Activated T-helper 2 cell treated with anti-CD3 and anti-CD28 coated beads, Interferon-gamma antibody, Interleukin-2, Interleukin-4, amounts not matched to agents 10 μg/mL and 5 μg/mL and 100 μg/mL, durations not matched to agents 14 hours and 24 hours and 36 hours (primary cell): ENCODE results near the gene CNBD2. TPM values are rescaled to one million over a fixed set of nuclear protein-coding genes. Genes with fewer than 3 reads are reported as not detected.
"Not testable (repeated sequence)": the region's sequence is repeated elsewhere in the genome, so short reads cannot be mapped to it uniquely, and the experiment has no call there.

Source experiments
- DNase-seq: peaks from one replicate; pipeline ENCODE4 v3.0.0; 2021; ENCODE audit warnings: low spot score
- H3K27ac Mint-ChIP-seq: one replicate; pipeline ENCODE4 v1.8.0; 2021; ENCODE audit warnings: mixed read lengths
- H3K27me3 Mint-ChIP-seq: one replicate; pipeline ENCODE4 v1.8.0; 2021; ENCODE audit warnings: low read depth, mixed read lengths
- H3K36me3 Mint-ChIP-seq: one replicate; pipeline ENCODE4 v1.8.0; 2021; ENCODE audit warnings: low read depth, mixed read lengths
- H3K4me1 Mint-ChIP-seq: one replicate; pipeline ENCODE4 v1.8.0; 2021; ENCODE audit warnings: low read depth, mixed read lengths
- H3K4me3 Mint-ChIP-seq: one replicate; pipeline ENCODE4 v1.8.0; 2021; ENCODE audit warnings: low read depth, mild to moderate bottlenecking, moderate library complexity, mixed read lengths
- H3K9me3 Mint-ChIP-seq: one replicate; pipeline ENCODE4 v1.8.0; 2021; ENCODE audit warnings: mixed read lengths
- intact Hi-C: fragments of 100-400 bp; cut with micrococcal nuclease; formaldehyde crosslinking; loops from one replicate; pipeline ENCODE4 v1.15.1; 2023
- total RNA-seq: library from RNA; stranded (reverse); gene quantifications from 2 replicates; pipeline ENCODE4 v1.2.3, GENCODE V29; 2022

Gene CNBD2
- total RNA-seq, 1 donor from 2014 or later = 3.6 TPM

GRCh38 chr20:35953387-35954199 is 14.8 kb upstream of the CNBD2 start:
- peaks cover 13% of the 10 kb centered on the region for H3K4me1 Mint-ChIP-seq
- intact Hi-C loops = loop anchor here (1.0 to 5.0 kb wide), 7 partner anchors 109 to 861 kb away; partner anchors contain the start of genes PHF20, RBM39, SPAG4 and TRPC4AP
- DNase-seq = peak; percentile 73
- peaks cover 22% of the 10 kb centered on the region for H3K36me3 Mint-ChIP-seq
- no peaks in the 10 kb centered on the region for H3K27me3 Mint-ChIP-seq
- peak overlapping the region; percentile 100 for H3K4me3 Mint-ChIP-seq
- H3K9me3 Mint-ChIP-seq = peaks cover under 1% of the 10 kb centered on the region
- H3K27ac Mint-ChIP-seq = peak overlapping the region; percentile 100

- H3K27me3 Mint-ChIP-seq = no peaks in the 10 kb centered on the region
Observed at GRCh38 chr20:35954200-35954906, 14.0 kb upstream of the CNBD2 start, which contains the start of gene SCAND1. SCAND1 (minus strand) TSS chr20:35954502; CDS start chr20:35954284, 218 bp downstream.

DNA sequence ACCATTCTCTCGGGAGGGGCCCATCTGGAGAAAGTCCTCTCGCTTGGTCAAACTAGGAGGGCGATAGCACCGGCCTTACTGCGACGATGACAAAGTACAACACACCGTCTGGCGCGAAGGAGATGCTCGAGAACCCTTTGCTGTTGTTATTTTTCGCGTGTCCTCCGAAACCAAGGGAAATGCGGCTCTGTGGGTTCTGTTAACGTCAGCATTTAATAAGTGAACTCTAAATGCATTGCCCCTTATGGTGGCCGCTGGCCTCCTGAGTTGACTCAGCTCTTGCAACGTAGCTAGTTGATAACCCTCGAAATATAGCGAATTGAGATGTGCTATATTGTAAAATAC is 13.5 kb upstream of the CNBD2 start:
- Mint-ChIP-seq H3K36me3 (peaks cover 14% of the 10 kb centered on the region), H3K27ac (peak overlapping the region; percentile 100), H3K4me3 (peak overlapping the region; percentile 100), H3K9me3 (peaks cover 11% of the 10 kb centered on the region), H3K4me1 (peaks cover 13% of the 10 kb centered on the region), H3K27me3 (no peaks in the 10 kb centered on the region)
- no peak for DNase-seq
- intact Hi-C loops = loop anchor here (1.0 to 5.0 kb wide), 7 partner anchors 107 to 863 kb away; partner anchors contain the start of genes PHF20, RBM39, SPAG4 and TRPC4AP

More at GRCh38 chr20:35954200-35954906, 14.0 kb upstream of the CNBD2 start, which contains the start of gene SCAND1:
- H3K9me3 Mint-ChIP-seq = peaks cover 8% of the 10 kb centered on the region
- peak; percentile 97 for DNase-seq
- peak within 1 kb of the TSS; percentile 100 for H3K27ac Mint-ChIP-seq
- H3K4me1 Mint-ChIP-seq = peaks cover 13% of the 10 kb centered on the region
- peak within 1 kb of the TSS; percentile 100 for H3K4me3 Mint-ChIP-seq
- peaks cover 17% of the 10 kb centered on the region for H3K36me3 Mint-ChIP-seq
- intact Hi-C loops = loop anchor here (1.0 to 5.0 kb wide), 7 partner anchors 108 to 862 kb away; partner anchors contain the start of genes PHF20, RBM39, SPAG4 and TRPC4AP

DNA sequence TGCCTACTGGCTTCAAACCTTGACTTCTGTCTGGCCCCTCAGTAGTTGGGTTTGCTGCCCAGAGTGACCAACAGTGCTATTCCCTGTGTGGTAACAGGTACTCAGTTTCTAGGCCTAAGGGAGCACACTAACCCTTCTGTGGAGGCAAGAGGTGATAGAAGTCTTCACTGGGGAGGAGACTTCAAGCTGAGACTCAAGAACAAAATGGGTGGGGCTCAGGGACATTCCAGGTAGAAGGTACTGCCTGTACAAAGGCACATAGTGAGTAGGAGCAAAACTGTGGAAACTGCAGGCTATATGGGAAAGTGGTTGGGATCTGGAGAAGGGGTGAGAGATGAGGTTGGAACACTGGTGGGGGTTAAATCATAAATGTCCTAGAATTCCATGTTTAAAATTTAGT is 11.8 kb upstream of the CNBD2 start:
- Mint-ChIP-seq H3K27me3 (peaks cover 7% of the 10 kb centered on the region), H3K4me3 (no peak overlapping the region), H3K36me3 (peaks cover 12% of the 10 kb centered on the region), H3K9me3 (peaks cover 11% of the 10 kb centered on the region), H3K4me1 (peaks cover 12% of the 10 kb centered on the region), H3K27ac (no peak overlapping the region)
- intact Hi-C loops = no loop called here
- no peak for DNase-seq

DNA sequence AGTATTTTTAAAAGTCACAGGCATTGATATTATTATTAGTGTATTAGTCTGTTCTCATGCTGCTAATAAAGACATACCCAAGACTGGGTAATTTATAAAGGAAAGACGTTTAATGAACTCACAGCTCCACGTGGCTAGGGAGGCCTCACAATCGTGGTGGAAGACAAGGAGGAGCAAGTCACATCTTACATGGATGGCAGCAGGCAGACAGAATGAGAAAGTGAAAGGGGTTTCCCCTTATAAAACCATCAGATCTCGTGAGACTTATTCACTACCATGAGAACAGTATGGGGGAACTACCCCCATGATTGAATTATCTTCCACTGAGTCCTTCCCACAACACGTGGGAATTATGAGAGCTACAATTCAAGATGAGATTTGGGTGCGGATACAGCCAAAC is 9.1 kb upstream of the CNBD2 start:
- H3K27me3 Mint-ChIP-seq, intact Hi-C loops, H3K36me3 Mint-ChIP-seq, DNase-seq, H3K27ac Mint-ChIP-seq, H3K4me1 Mint-ChIP-seq, H3K4me3 Mint-ChIP-seq: not testable (repeated sequence)
- peaks cover 11% of the 10 kb centered on the region for H3K9me3 Mint-ChIP-seq

- Mint-ChIP-seq H3K4me3 (no peak overlapping the region), H3K9me3 (peaks cover 8% of the 10 kb centered on the region), H3K36me3 (no peaks in the 10 kb centered on the region), H3K27me3 (peaks cover 11% of the 10 kb centered on the region), H3K27ac (no peak overlapping the region), H3K4me1 (peaks cover 4% of the 10 kb centered on the region)
- intact Hi-C loops = no loop called here
- no peak for DNase-seq
Observed at GRCh38 chr20:35963878-35964277, 4.5 kb upstream of the CNBD2 start.

- DNase-seq = no peak
- peaks cover 4% of the 10 kb centered on the region for H3K4me1 Mint-ChIP-seq
- H3K27me3 Mint-ChIP-seq = peaks cover 6% of the 10 kb centered on the region
Observed at GRCh38 chr20:35968930-35969329, 540 bp downstream of the CNBD2 start.

GRCh38 chr20:35971981-35972380 is 3.6 kb downstream of the CNBD2 start:
- intact Hi-C loops = no loop called here
- H3K9me3 Mint-ChIP-seq = no peaks in the 10 kb centered on the region
- H3K4me3 Mint-ChIP-seq = no peak overlapping the region
- H3K27me3 Mint-ChIP-seq = peaks cover 4% of the 10 kb centered on the region
- no peak for DNase-seq
- no peaks in the 10 kb centered on the region for H3K36me3 Mint-ChIP-seq
- H3K27ac Mint-ChIP-seq = no peak overlapping the region
- H3K4me1 Mint-ChIP-seq = no peaks in the 10 kb centered on the region

More at GRCh38 chr20:35968930-35969329, 540 bp downstream of the CNBD2 start:
- H3K36me3 Mint-ChIP-seq = no peaks in the 10 kb centered on the region
- no peak overlapping the region for H3K27ac Mint-ChIP-seq
- no peak overlapping the region for H3K4me3 Mint-ChIP-seq
- H3K9me3 Mint-ChIP-seq = no peaks in the 10 kb centered on the region
- intact Hi-C loops = no loop called here

DNA sequence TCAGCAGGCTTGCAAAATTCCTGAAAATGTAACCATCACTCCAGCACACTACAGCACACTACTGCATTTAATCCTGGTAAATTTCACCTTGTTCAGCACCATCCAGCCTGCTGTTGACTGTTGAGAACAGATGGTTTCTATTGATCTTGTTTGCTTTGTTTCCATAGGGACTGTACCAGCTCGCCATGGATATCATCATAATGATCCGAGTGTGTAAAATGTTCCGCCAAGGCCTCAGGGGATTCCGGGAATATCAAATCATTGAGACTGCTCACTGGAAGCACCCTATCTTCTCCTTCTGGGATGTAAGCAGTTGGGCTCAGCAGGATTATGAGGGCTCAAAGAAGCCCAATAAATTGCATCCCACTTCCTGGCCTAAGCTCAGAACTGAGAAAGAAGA is 4.1 kb downstream of the CNBD2 start:
- H3K27ac Mint-ChIP-seq = no peak overlapping the region
- H3K4me3 Mint-ChIP-seq = no peak overlapping the region
- H3K36me3 Mint-ChIP-seq = no peaks in the 10 kb centered on the region
- no peak for DNase-seq
- peaks cover 4% of the 10 kb centered on the region for H3K27me3 Mint-ChIP-seq
- no peaks in the 10 kb centered on the region for H3K9me3 Mint-ChIP-seq
- intact Hi-C loops = no loop called here
- H3K4me1 Mint-ChIP-seq = no peaks in the 10 kb centered on the region

DNA sequence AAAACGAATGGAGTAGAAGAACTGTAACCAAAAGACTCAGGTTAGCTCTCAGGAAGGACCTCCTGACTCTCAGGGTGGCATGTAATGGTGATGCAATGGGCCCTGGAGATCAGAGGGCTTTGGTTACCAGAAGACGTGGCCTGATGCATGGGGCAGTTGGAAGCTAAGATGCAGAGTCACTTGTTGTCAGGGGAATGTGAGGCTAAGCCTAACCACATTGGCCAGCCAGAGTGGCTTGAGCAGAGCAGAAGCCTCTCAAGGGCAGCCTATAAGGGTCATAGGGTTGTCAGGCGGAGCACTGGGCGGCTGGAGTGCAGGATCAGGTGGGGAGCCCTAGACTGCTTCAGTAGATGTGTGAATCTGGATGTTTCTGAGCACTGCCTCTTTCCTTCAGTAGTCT is 5.9 kb downstream of the CNBD2 start:
- no peak overlapping the region for H3K27ac Mint-ChIP-seq
- no peaks in the 10 kb centered on the region for H3K9me3 Mint-ChIP-seq
- no peaks in the 10 kb centered on the region for H3K4me1 Mint-ChIP-seq
- intact Hi-C loops = no loop called here
- no peak for DNase-seq
- no peak overlapping the region for H3K4me3 Mint-ChIP-seq
- H3K27me3 Mint-ChIP-seq = peaks cover 4% of the 10 kb centered on the region
- no peaks in the 10 kb centered on the region for H3K36me3 Mint-ChIP-seq

DNA sequence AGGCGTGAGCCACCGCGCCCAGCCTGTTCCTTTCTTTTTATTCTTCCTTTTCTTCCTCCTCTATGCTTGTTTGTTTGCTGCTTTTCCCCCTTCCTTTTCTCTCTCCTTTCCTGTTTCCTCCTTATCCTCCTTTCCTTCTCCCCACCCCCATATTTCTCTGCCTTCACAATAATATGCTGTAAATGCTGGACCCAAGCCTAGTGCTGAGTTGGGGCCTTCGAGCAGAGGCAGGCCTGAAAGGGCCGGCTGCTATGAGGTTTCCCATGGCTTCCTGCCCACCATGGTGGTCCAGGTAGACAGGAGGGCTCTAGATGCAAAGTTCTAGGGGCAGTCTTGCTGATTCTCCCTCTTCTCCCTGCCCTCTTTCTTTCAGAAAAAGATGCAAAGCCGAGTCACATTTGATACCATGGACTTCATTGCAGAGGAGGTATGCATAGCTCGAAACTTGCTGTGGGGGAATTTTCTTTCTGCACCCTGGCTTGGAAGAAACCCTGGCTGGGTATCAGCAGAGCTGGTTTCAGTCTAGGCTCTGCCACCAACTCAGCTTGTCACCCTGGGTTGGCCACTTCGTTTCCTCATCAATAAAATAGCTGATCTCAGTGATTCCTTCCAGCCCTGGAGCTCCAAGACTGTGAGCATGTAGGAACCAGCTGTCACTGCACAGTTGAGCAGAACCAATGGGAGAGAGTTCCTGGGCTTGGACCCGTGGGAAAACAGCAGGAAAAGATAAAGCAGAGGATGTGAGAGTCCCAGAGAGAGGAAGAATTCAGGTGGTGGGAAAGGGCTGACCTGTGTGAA is 7.4 kb downstream of the CNBD2 start:
- intact Hi-C loops = no loop called here
- no peaks in the 10 kb centered on the region for H3K27me3 Mint-ChIP-seq
- H3K36me3 Mint-ChIP-seq = no peaks in the 10 kb centered on the region
- no peaks in the 10 kb centered on the region for H3K9me3 Mint-ChIP-seq
- DNase-seq = no peak
- H3K4me3 Mint-ChIP-seq = no peak overlapping the region
- no peak overlapping the region for H3K27ac Mint-ChIP-seq
- H3K4me1 Mint-ChIP-seq = no peaks in the 10 kb centered on the region

GRCh38 chr20:35978041-35978513 is 9.7 kb downstream of the CNBD2 start:
- Mint-ChIP-seq H3K27ac (no peak overlapping the region), H3K36me3 (no peaks in the 10 kb centered on the region), H3K27me3 (peaks cover 5% of the 10 kb centered on the region), H3K4me1 (no peaks in the 10 kb centered on the region), H3K4me3 (no peak overlapping the region), H3K9me3 (no peaks in the 10 kb centered on the region)
- no peak for DNase-seq
- intact Hi-C loops = no loop called here
